GM18519 (cell line): Measurements from ENCODE around the gene PHKA1.
"Not testable (repeated sequence)": the region's sequence is repeated elsewhere in the genome, so short reads cannot be mapped to it uniquely, and the experiment has no call there.

Source experiments
- ATAC-seq: cut with Tn5 transposase; IDR thresholded peaks from one replicate; pipeline ENCODE4 v1.9.1; 2021; ENCODE audit warnings: mild to moderate bottlenecking, moderate library complexity; ENCODE audit not compliant: unreplicated experiment, low FRiP score

PHKA1 gene

GRCh38 chrX:72713599-72714477, at the start of gene PHKA1:
PHKA1 (minus strand) TSS chrX:72714306; CDS start chrX:72713880, 426 bp downstream.
- peak; percentile 50 for ATAC-seq

- ATAC-seq: not testable (repeated sequence)
Measured at GRCh38 chrX:72760454-72760853, 46.3 kb upstream of the PHKA1 start.

- ATAC-seq: not testable (repeated sequence)
Measured at GRCh38 chrX:72748545-72748944, 34.4 kb upstream of the PHKA1 start.

GRCh38 chrX:72745546-72745945, 31.4 kb upstream of the PHKA1 start:
- ATAC-seq: not testable (repeated sequence)

- no peak for ATAC-seq
Measured at GRCh38 chrX:72735561-72735960, 21.5 kb upstream of the PHKA1 start.

- ATAC-seq: not testable (repeated sequence)
Measured at GRCh38 chrX:72733636-72734035, 19.5 kb upstream of the PHKA1 start.

GRCh38 chrX:72727846-72728245, 13.7 kb upstream of the PHKA1 start:
- no peak for ATAC-seq

- no peak for ATAC-seq
Measured at GRCh38 chrX:72716766-72717165, 2.7 kb upstream of the PHKA1 start.

- no peak for ATAC-seq
Measured at GRCh38 chrX:72715546-72715945, 1.4 kb upstream of the PHKA1 start.

- no peak for ATAC-seq
Measured at GRCh38 chrX:72714478-72714916, 391 bp upstream of the PHKA1 start.

- ATAC-seq: no peak
Measured at GRCh38 chrX:72713130-72713529, 976 bp downstream of the PHKA1 start.

- ATAC-seq: no peak
Measured at GRCh38 chrX:72712094-72712755, 1.9 kb downstream of the PHKA1 start.

GRCh38 chrX:72705814-72706213, 8.3 kb downstream of the PHKA1 start:
- no peak for ATAC-seq

GRCh38 chrX:72705111-72705510, 9.0 kb downstream of the PHKA1 start:
- no peak for ATAC-seq

GRCh38 chrX:72694170-72694569, 19.9 kb downstream of the PHKA1 start:
- no peak for ATAC-seq

GRCh38 chrX:72693477-72693876, 20.6 kb downstream of the PHKA1 start:
- ATAC-seq: no peak

GRCh38 chrX:72687396-72687795, 26.7 kb downstream of the PHKA1 start:
- no peak for ATAC-seq

GRCh38 chrX:72685810-72686456, 28.2 kb downstream of the PHKA1 start:
- ATAC-seq: no peak

- no peak for ATAC-seq
Measured at GRCh38 chrX:72685018-72685417, 29.1 kb downstream of the PHKA1 start.

- ATAC-seq: no peak
Measured at GRCh38 chrX:72683631-72684030, 30.5 kb downstream of the PHKA1 start.

- ATAC-seq: no peak
Measured at GRCh38 chrX:72676465-72676864, 37.6 kb downstream of the PHKA1 start.
